ENCODE data around the gene PCDHGA5.
A peak's percentile ranks its signal among the peaks of the same experiment; 100 is the strongest.
"Not testable (repeated sequence)": the region's sequence is repeated elsewhere in the genome, so short reads cannot be mapped to it uniquely, and the experiment has no call there.

Gene PCDHGA5

GRCh38 chr5:141326088-141326854 lies 37.7 kb upstream of the PCDHGA5 start:
- peak; percentile 62 for DNase-seq (ENCODE audit: extremely low spot score)

GRCh38 chr5:141328231-141328630 lies 35.7 kb upstream of the PCDHGA5 start:
- DNase-seq (ENCODE audit: extremely low spot score): no peak
- ChIA-PET POLR2A (no interaction called here), CTCF (interaction anchor here (0.8 to 4.4 kb wide), 8 partner anchors 9 to 236 kb away, joined by 3 to 53 read pairs (median 4); partner anchors contain the start of genes PCDHGB1, PCDHGB6 and TAF7)
- TF ChIP-seq CTCF (IDR thresholded peaks at IDR 0.05; ENCODE audit: control extremely low read depth, extremely low read depth, low read depth, missing control alignments): no peak

More at GRCh38 chr5:141326088-141326854, 37.7 kb upstream of the PCDHGA5 start:
- peak; percentile 43 for TF ChIP-seq CTCF (IDR thresholded peaks at IDR 0.05; ENCODE audit: control extremely low read depth, extremely low read depth, low read depth, missing control alignments)
- POLR2A ChIA-PET: no interaction called here
- CTCF ChIA-PET: interaction anchor here (0.7 to 4.6 kb wide), 7 partner anchors 10 to 242 kb away, joined by 3 to 14 read pairs (median 4); partner anchors contain the start of genes PCDHGA2 and PCDHGB3

GRCh38 chr5:141330299-141331080 lies 33.5 kb upstream of the PCDHGA5 start, which contains the start of gene PCDHGA1:
PCDHGA1 (plus strand) TSS chr5:141330514.
- CTCF ChIA-PET: interaction anchor here (0.6 to 4.4 kb wide), 25 partner anchors 9 to 235 kb away, joined by 3 to 53 read pairs (median 5); partner anchors contain the start of genes PCDHB14, PCDHGA10, PCDHGA11 and PCDHGA3
- POLR2A ChIA-PET: interaction anchor here (1.1 kb wide), 1 partner anchor 11 kb away, joined by 4 read pairs; no protein-coding TSS in a partner anchor
- peak; percentile 45 for DNase-seq (ENCODE audit: extremely low spot score)
- peak; percentile 73 for TF ChIP-seq CTCF (IDR thresholded peaks at IDR 0.05; ENCODE audit: control extremely low read depth, extremely low read depth, low read depth, missing control alignments)

GRCh38 chr5:141332571-141332970 lies 31.4 kb upstream of the PCDHGA5 start:
- POLR2A ChIA-PET; DNase-seq (ENCODE audit: extremely low spot score): not testable (repeated sequence)
- CTCF ChIA-PET: interaction anchor here (1.7 to 3.5 kb wide), 3 partner anchors 12 to 235 kb away, joined by 5 to 20 read pairs (median 6); partner anchors contain the start of genes PCDHGA10 and TAF7

DNA sequence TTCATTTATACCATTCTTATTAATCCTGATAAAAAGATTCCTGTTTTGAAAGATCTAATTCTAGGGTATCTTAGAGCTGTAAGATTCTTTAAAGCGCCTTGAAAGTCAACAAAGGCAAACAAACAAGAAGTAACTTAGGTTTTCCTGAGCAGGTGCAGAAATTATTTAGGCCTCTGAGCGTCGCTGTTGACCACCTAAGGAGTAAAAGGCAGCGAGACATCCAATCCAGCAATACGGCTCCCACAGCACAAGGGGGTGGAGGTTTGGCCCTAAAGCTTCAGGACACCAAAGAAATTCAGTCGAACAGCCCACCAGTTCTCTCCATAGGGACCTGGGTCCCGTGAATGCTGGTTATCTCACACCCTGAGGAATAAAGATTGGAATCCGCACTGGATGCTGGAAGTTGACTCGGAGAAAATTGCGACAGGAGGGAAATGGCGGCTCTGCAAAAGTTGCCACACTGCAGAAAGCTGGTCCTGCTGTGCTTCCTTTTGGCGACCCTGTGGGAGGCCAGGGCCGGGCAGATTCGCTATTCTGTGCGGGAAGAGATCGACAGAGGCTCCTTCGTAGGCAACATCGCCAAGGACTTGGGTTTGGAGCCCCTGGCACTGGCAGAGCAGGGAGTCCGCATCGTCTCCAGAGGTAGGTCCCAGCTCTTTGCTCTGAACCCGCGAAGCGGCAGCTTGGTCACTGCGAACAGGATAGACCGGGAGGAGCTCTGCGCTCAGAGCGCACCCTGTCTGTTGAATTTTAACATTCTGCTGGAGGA lies 25.2 kb upstream of the PCDHGA5 start, which contains the start of gene PCDHGA2:
PCDHGA2 (plus strand) TSS at position 223 of the 769 bp plus-strand sequence.
- POLR2A ChIA-PET: no interaction called here
- peak; percentile 35 for TF ChIP-seq CTCF (IDR thresholded peaks at IDR 0.05; ENCODE audit: control extremely low read depth, extremely low read depth, low read depth, missing control alignments)
- peak; percentile 47 for DNase-seq (ENCODE audit: extremely low spot score)
- CTCF ChIA-PET: interaction anchor here (1.1 to 2.5 kb wide), 14 partner anchors 8 to 492 kb away, joined by 3 to 14 read pairs (median 5); partner anchors contain the start of genes PCDHGA1, PCDHGA10, PCDHGA12 and PCDHGB1

GRCh38 chr5:141340781-141341354 lies 23.1 kb upstream of the PCDHGA5 start:
- CTCF ChIA-PET: interaction anchor here (2.2 kb wide), 1 partner anchor 10 kb away, joined by 7 read pairs; the partner anchor contains the start of gene PCDHGA1
- DNase-seq (ENCODE audit: extremely low spot score); POLR2A ChIA-PET: not testable (repeated sequence)

Data from GM10248 (cell line).